ENCODE measurements around the gene GLT8D1. TPM values are rescaled to one million over a fixed set of nuclear protein-coding genes. Genes with fewer than 3 reads are reported as not detected.
"Not testable (repeated sequence)": the region's sequence is repeated elsewhere in the genome, so short reads cannot be mapped to it uniquely, and the experiment has no call there.

GLT8D1 gene
- polyA plus RNA-seq (ENCODE audit: insufficient read length in 10 of 10), result 100 to 1,000 TPM in 1 of 10 donors, 10 to 100 TPM in 9; 72.0 to 105 (median 84.0) TPM
- long read RNA-seq, donor 1, transcript GLT8D1-201 (10 exons, 1,849 nt), result major isoform, 5 of 7 reads
- long read RNA-seq, donor 1, partial matches to known transcripts, result 0 of 7 reads
- long read RNA-seq, donor 1, other reads (novel, unspliced or antisense), result 0 of 7 reads
- long read RNA-seq, donor 2, partial matches to known transcripts, result 67 of 167 reads
- long read RNA-seq, donor 2, other reads (novel, unspliced or antisense), result 95 of 167 reads
- long read RNA-seq, donor 3, result 0 reads
- long read RNA-seq, donor 4, transcript GLT8D1-201 (10 exons, 1,849 nt), result major isoform, 5 of 166 reads
- long read RNA-seq, donor 4, partial matches to known transcripts, result 15 of 166 reads
- long read RNA-seq, donor 4, other reads (novel, unspliced or antisense), result 142 of 166 reads
- long read RNA-seq, donor 5, transcript GLT8D1-201 (10 exons, 1,849 nt), result major isoform, 7 of 11 reads
- long read RNA-seq, donor 5, partial matches to known transcripts, result 0 of 11 reads
- long read RNA-seq, donor 5, other reads (novel, unspliced or antisense), result 0 of 11 reads
- long read RNA-seq, donor 6, transcript GLT8D1-201 (10 exons, 1,849 nt), result major isoform, 6 of 13 reads
- long read RNA-seq, donor 6, partial matches to known transcripts, result 0 of 13 reads
- long read RNA-seq, donor 6, other reads (novel, unspliced or antisense), result 5 of 13 reads
- long read RNA-seq, donor 7, transcript GLT8D1-201 (10 exons, 1,849 nt), result major isoform, 7 of 9 reads
- long read RNA-seq, donor 7, partial matches to known transcripts, result 0 of 9 reads
- long read RNA-seq, donor 7, other reads (novel, unspliced or antisense), result 0 of 9 reads
- long read RNA-seq, donor 8, transcript GLT8D1-201 (10 exons, 1,849 nt), result major isoform, 8 of 10 reads
- long read RNA-seq, donor 8, partial matches to known transcripts, result 0 of 10 reads
- long read RNA-seq, donor 8, other reads (novel, unspliced or antisense), result 0 of 10 reads
- long read RNA-seq, donor 9, partial matches to known transcripts, result 0 of 3 reads
- long read RNA-seq, donor 9, other reads (novel, unspliced or antisense), result 0 of 3 reads

- peak; percentile 85 to 99 (median 95) for DNase-seq
Measured at GRCh38 chr3:52705688-52706686, at the start of gene GLT8D1, which contains the start of gene SPCS1. Gene GLT8D1, minus strand, starts transcription at chr3:52705791. Its CDS starts 5,331 bp downstream, at chr3:52700460. Gene SPCS1, plus strand, starts transcription at chr3:52706106. Its CDS starts 141 bp downstream, at chr3:52706247.

GRCh38 chr3:52754373-52754772, 48.8 kb upstream of the GLT8D1 start:
- DNase-seq, result no peak

- DNase-seq, result no peak
Measured at GRCh38 chr3:52752045-52752660, 46.6 kb upstream of the GLT8D1 start.

- DNase-seq, result no peak
Measured at GRCh38 chr3:52743721-52744120, 38.1 kb upstream of the GLT8D1 start.

GRCh38 chr3:52743152-52743551, 37.6 kb upstream of the GLT8D1 start:
- DNase-seq, result no peak

- DNase-seq, result peak; percentile 13 to 48 (median 33)
Measured at GRCh38 chr3:52742418-52743041, 36.9 kb upstream of the GLT8D1 start.

GRCh38 chr3:52739730-52740129, 34.1 kb upstream of the GLT8D1 start:
- no peak for DNase-seq

- no peak for DNase-seq
Measured at GRCh38 chr3:52733256-52733891, 27.8 kb upstream of the GLT8D1 start.

- no peak for DNase-seq
Measured at GRCh38 chr3:52731590-52731989, 26.0 kb upstream of the GLT8D1 start.

- DNase-seq, result no peak
Measured at GRCh38 chr3:52730681-52731080, 25.1 kb upstream of the GLT8D1 start.

GRCh38 chr3:52728753-52729152, 23.2 kb upstream of the GLT8D1 start:
- not testable (repeated sequence) for DNase-seq

GRCh38 chr3:52724511-52724910, 18.9 kb upstream of the GLT8D1 start:
- no peak for DNase-seq

GRCh38 chr3:52723935-52724334, 18.3 kb upstream of the GLT8D1 start:
- no peak for DNase-seq

- DNase-seq, result no peak
Measured at GRCh38 chr3:52722491-52722890, 16.9 kb upstream of the GLT8D1 start.

GRCh38 chr3:52721730-52722008, 16.1 kb upstream of the GLT8D1 start:
- DNase-seq, result no peak

GRCh38 chr3:52721002-52721729, 15.6 kb upstream of the GLT8D1 start:
- DNase-seq, result peak in 1 of 3 donors; percentile 27

- no peak for DNase-seq
Measured at GRCh38 chr3:52719618-52720017, 14.0 kb upstream of the GLT8D1 start.

GRCh38 chr3:52715714-52716305, 10.2 kb upstream of the GLT8D1 start:
- DNase-seq, result no peak
